HG03280 (cell line): ENCODE data around the gene OR2A12.
"Not testable (repeated sequence)": the region's sequence is repeated elsewhere in the genome, so short reads cannot be mapped to it uniquely, and the experiment has no call there.

ENCODE experiments used
- ATAC-seq: cut with Tn5 transposase; IDR thresholded peaks from one replicate; pipeline ENCODE4 v1.9.1; 2021; ENCODE audit warnings: mild to moderate bottlenecking, moderate library complexity; ENCODE audit not compliant: unreplicated experiment

The OR2A12 gene, protein sequence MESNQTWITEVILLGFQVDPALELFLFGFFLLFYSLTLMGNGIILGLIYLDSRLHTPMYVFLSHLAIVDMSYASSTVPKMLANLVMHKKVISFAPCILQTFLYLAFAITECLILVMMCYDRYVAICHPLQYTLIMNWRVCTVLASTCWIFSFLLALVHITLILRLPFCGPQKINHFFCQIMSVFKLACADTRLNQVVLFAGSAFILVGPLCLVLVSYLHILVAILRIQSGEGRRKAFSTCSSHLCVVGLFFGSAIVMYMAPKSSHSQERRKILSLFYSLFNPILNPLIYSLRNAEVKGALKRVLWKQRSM

DNA sequence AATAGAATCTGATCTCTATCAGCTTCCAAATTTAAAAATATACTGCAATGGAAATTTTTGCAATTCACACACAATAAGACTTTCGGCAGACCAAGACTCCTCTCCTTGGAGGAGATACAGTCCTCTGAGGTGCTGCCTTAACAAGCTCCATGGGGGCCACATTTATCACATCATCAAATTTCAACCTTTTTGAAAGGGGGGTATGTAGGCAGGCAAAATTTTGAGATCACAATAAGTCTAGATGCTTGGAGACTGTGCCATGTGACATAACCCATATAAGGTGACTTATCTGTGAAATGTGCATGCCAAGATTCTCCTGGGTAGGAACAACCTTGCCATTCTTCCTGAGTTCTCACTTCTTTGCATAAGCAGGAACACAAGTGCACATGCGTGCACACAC is at the start of gene OR2A12:
Gene OR2A12, plus strand, starts transcription at position 301 of the 400 bp plus-strand sequence. CDS start 8,830 bp downstream, outside the sequence.
- no peak for ATAC-seq

GRCh38 chr7:144036302-144036885 is 49.7 kb upstream of the OR2A12 start:
- ATAC-seq: no peak

DNA sequence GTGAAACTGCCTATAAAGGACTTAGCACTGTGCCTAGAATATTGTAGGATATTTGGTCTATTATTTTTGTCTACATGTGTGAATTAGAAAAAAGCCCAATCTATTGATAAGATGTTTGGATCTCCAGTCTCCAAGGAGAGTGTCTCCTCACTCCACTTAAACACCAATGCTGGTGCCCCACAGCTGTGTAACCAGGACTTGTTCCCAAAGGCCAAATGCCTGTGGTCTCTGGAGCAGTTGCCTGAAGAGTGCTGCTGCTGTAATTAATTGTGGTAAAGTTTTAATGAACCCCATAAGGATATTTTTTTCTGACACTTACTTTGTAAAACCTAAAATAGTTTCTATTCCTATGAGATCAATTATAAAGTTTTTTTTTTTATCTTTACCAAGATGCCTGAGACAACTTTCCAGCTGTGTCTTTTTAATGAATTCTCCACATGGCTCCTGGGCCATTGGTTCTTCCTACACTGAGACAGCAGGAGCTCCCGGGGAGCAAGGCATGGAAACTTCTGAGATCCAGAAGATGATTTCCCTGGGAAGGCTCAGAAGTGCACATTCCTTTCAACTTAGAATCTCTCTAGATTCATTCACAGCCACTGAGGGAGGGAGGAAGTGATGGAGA is 48.6 kb upstream of the OR2A12 start:
- ATAC-seq: no peak

- ATAC-seq: no peak
Measured at GRCh38 chr7:144038887-144039286, 47.2 kb upstream of the OR2A12 start.

GRCh38 chr7:144048648-144049047 is 37.4 kb upstream of the OR2A12 start, which contains the start of gene OR2A5:
Gene OR2A5 (plus strand): TSS chr7:144048948. CDS start chr7:144050402, 1,454 bp downstream.
- ATAC-seq: no peak

- no peak for ATAC-seq
Measured at GRCh38 chr7:144049491-144049890, 36.6 kb upstream of the OR2A12 start.

DNA sequence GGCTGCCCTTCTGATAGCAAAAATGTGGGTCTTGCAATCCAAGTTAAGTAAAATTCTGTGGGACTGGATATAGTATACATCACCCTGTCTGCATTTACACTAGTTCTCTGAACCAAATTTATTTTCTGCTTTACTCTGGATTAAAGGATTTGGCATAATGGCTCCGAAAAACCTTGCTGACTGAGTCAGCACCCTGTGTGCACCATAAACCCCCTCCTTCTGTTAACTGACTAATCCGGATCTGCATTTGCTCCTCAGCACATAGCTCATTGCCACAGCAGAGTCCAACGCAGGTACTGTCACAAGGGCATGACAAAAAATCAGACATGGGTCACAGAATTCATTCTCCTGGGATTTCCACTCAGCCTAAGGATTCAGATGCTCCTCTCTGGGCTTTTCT is 36.0 kb upstream of the OR2A12 start:
- ATAC-seq: no peak

- ATAC-seq: not testable (repeated sequence)
Measured at GRCh38 chr7:144050884-144051283, 35.2 kb upstream of the OR2A12 start.

DNA sequence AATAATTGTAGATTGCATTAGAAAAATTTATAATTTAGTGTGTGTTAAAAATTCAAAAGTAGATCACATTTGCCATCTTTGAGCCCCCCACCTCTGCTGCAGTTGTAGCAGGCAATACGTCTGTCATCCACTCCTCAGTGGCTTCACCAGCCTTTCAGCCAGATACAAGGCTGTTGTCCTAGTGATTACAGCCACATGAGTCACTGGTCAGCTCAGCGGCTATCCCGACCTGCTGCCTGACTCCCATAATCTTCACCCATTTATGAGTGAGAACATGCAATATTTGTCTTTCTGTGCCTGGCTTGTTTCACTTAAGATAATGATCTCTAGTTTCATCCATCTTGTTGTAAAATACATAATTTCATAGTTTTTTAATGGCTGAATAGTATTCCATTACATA is 28.1 kb upstream of the OR2A12 start:
- no peak for ATAC-seq

- ATAC-seq: no peak
Measured at GRCh38 chr7:144063710-144064109, 22.4 kb upstream of the OR2A12 start.

DNA sequence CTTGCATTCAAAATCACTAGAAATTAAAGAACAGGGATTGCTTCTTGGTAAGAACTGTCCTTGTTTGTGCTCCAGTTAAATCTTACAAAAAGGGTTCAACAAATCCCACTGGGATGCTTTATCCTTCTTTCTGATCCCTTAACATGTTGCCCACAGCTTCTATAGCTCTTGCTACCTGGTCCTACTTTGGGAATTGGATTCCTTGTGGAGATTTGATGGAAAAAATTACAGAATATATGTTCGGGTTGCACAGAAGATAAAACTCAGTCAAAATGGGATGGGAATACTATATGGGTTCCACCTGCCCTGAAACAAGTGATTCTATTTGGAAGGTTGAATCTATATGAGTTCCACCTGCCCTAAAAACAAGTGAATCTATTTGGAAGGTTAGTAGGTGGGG is 16.6 kb upstream of the OR2A12 start, which contains the start of gene OR2A25:
Gene OR2A25, plus strand, starts transcription at position 301 of the 400 bp plus-strand sequence. CDS start 4,409 bp downstream, outside the sequence.
- no peak for ATAC-seq

GRCh38 chr7:144069953-144070352 is 16.1 kb upstream of the OR2A12 start:
- ATAC-seq: no peak

DNA sequence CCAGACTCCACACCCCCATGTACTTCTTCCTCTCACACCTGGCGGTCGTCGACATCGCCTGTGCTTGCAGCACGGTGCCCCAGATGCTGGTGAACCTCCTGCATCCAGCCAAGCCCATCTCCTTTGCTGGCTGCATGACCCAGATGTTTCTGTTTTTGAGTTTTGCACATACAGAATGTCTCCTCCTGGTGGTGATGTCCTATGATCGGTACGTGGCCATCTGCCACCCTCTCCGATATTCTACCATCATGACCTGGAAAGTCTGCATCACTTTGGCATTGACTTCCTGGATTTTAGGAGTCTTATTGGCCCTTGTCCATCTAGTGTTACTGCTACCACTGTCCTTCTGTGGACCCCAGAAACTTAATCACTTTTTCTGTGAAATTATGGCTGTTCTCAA is 11.7 kb upstream of the OR2A12 start:
- ATAC-seq: no peak

GRCh38 chr7:144086730-144087129 is 652 bp downstream of the OR2A12 start:
- no peak for ATAC-seq

DNA sequence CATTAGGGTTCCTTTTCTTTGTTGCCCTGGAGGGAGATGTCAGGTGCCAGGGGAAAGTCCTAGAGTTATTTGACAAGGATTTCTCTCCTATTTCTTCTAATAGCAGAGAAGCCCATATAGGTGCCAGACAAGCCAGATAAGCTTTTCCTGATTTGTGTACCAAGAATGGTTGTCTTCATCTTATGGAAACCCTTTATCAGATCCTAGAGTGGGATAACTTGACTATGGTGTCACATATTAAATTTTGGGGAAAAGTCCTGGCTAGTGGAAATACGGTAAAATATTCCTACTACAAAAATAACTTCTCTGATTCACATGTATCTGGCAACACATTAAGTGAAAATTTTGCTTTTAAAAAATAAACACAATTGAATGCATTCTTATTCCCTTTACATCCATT is 1.2 kb downstream of the OR2A12 start:
- no peak for ATAC-seq

DNA sequence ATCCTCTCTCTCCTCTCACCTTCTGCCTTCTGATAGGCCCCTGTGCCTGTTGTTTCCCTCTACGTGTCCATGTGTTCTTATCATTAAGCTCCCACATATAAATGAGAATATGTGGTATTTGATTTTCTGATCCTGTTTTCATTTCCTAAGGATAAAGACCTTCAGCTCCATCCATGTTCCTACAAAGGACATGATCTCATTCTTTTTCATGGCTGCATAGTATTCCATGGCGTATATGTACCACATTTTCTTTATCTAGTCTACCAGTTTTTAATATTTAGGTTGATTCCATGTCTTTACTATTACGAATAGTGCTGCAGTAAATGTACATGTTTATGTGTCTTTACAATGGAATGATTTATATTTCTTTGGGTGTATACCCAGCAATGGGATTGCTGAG is 4.6 kb downstream of the OR2A12 start:
- no peak for ATAC-seq

DNA sequence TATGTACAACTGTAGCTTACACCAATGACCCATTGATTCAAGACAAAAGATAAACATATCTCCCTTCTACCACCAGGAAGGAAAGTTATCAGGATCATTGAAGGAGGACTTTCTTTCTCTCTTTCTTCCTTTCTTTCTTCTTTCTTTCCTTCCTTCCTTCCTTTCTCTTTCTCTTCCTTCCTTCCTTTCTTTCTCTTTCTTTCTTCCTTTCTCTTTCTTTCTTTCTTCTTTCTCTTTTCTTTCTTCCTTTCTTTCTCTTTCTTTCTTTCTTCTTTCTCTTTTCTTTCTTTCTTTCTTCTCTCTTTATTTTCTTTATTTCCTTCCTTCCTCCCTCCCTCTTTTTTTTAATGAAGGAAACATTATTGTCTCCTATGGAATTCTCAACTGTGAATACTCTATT is 12.7 kb downstream of the OR2A12 start:
- ATAC-seq: no peak

DNA sequence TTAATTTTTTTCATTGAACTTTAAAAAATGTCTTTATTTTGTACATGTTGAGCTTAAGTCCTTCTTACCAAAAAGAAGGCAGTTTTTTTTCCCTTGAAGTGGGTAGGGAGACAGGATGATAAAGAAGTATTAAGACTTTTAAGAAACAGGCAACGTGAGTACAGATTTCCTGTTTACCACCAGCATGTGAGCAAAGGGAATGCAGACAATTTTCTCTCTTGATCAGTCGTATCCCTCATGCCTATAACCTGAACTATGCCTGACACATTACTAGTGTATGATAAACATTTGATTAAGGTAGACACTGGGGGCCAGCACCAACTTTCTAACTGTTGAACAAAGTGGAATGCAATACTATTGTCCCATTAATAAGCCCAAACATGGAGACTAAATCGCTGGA is 14.5 kb downstream of the OR2A12 start:
- no peak for ATAC-seq

DNA sequence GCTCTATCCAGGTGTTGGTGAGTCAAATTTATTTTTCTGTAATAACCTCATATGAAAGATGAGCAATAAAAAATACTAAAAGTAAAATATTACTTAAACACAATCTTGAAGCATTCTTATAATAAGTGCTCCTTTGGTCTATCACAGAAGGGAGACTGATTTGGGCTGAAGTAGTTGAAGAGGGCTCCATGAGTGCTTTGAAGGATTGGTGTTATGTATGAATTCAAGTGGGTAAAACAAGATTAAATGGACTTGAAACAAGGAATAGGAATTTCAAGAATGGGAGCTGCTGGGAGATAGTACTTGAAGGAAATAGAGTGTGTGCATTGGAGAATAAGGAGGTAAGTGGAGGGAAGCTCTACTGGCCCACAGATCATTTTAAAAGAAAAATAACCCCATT is 16.0 kb downstream of the OR2A12 start:
- ATAC-seq: no peak

- no peak for ATAC-seq
Measured at GRCh38 chr7:144105211-144105610, 19.1 kb downstream of the OR2A12 start.

DNA sequence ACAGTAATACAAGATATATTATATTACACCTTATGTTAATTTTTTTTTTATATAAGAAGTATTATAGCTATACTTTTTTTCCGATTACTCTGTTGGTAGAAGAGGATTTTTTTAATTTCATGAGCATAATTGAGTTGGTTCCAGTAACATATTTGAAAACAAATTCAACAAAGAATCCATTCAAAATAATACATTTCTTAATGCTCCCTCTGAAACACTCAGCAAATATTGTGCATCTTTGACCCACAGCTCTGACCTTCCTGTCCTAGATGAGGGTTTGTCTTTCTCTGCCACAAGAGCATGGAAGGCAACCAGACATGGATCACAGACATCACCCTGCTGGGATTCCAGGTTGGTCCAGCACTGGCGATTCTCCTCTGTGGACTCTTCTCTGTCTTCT is 23.2 kb downstream of the OR2A12 start, which contains the start of gene OR2A2:
Gene OR2A2, plus strand, starts transcription at position 301 of the 400 bp plus-strand sequence. Its CDS starts 0 bp downstream, at position 301.
- ATAC-seq: no peak

- no peak for ATAC-seq
Measured at GRCh38 chr7:144110272-144110671, 24.2 kb downstream of the OR2A12 start.
